NCI-H1105 (cell line): ENCODE measurements around the gene CAGE1.

Experiments
- DNase-seq: peaks from one replicate; lab custom pipeline; 2025; lab: John Stamatoyannopoulos, UW

The CAGE1 gene

DNA sequence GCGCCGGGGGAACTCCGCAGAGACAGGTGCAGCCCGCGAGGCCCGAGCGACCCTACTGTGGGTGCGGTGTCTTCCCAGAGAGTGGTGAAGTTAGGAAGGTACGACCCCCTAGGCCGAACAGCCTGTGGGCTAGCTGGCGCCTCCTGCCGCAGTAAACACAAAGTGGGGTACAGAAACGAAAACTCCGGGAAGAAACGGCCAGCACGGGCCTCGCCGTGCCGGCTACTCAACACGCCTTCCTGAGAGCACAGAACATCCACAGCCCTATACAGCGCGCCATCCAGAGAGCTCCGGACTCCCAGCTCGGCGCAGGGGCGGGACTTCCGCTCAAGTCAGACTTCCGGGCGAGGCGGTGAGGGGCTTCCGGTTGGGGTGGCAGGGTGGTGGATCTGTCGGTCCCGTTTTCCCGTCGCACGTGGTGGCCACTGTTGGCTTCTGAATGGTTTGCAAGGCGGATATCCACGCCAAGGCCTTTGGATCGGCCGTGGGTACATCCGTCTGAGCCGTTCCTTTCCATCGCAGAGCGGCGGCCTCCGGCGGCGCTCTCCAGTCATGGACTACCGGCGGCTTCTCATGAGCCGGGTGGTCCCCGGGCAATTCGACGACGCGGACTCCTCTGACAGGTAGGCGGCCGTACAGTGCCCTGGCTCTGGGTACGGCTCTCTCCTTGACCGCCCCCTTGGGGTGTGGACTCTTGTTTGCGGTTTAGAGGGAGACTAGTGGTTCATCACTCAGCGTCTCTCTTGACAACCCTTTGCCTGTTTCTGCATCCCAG lies at the start of gene CAGE1, which contains the start of gene RIOK1:
CAGE1 (minus strand) TSS at position 292 of the 775 bp plus-strand sequence. CDS start 2,569 bp downstream, outside the sequence.
RIOK1 (plus strand) TSS at position 358 of the 775 bp plus-strand sequence; CDS start at position 553, 195 bp downstream.
- DNase-seq, result peak; percentile 92

DNA sequence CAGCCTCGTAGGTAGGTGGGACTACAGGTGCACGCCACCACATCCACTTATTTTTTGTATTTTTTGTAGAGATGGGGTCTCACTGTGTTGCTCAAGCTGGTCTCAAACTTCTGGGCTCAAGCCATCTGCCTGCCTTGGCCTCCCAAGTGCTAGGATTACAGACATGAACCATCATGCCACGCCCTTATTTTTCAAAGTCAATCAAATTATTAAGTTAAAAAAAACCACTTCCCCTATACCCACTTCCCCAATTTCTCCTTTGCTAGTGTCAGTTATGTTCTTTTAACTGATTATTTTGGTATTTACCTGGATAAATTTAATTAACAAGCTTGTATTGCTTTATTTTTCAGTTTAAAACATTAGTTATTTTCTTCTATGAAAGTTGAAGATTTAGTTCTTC lies 49.7 kb upstream of the CAGE1 start:
- no peak for DNase-seq

DNA sequence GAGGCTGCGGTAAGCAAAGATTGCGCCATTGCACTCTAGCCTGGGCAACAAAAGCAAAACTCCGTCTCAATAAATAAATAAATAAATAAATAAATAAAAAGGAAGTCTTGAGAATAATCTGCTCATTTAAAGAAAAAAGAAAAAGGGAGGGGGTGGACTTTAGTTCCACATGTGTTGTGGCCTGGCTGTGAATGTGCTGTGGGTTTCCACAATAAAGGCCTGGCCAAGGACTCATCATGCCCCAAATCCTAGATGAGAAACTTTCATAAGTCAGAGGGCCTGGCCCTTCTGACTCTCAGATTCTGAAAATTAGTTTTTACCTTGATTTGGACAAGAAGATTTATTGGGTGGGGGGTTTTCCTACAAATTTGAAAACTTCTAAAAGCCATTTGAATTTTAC lies 48.5 kb upstream of the CAGE1 start:
- DNase-seq, result no peak

DNA sequence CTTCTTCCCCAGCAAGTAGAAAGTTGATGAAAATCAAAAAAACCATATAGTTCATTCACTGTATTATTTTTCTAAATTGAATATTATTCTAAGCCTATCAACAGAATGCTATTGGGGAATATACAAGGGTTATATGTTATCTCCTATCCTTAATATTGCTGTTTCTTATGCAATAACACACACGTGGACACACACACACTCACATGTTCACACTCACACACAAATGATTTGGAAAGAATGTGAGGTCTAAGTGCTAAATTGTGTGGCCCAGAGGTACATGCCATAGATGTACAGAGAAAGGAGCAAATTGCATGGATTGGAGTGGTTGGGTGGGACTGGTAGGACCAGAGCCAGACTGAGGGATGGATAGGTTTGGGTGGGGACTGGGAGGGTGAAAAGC lies 45.1 kb upstream of the CAGE1 start:
- DNase-seq, result no peak

DNA sequence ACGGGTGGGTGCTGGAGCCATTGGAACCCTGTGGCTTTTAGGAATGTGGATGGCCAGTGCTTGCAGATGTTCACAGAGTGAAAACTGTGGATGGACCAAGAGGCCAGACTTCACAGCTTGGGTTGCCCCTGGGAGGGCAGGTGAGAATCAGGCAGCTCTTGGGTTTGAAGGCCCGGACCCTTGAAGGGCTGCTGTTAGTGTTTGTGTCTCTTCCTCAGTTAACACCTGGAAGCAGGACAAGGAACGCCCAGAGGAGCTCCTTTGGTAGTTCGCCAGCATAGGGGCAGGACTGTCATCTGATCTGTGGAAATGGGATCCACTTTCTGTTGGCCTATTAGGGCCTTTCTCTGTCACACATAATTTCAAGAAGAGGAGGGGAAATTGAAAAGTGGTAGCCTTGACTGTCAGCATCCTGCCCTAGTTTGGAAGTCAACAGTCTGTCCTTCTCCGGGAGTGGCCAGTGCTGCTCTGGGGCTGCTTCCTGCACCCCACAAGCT lies 43.6 kb upstream of the CAGE1 start:
- DNase-seq, result no peak

DNA sequence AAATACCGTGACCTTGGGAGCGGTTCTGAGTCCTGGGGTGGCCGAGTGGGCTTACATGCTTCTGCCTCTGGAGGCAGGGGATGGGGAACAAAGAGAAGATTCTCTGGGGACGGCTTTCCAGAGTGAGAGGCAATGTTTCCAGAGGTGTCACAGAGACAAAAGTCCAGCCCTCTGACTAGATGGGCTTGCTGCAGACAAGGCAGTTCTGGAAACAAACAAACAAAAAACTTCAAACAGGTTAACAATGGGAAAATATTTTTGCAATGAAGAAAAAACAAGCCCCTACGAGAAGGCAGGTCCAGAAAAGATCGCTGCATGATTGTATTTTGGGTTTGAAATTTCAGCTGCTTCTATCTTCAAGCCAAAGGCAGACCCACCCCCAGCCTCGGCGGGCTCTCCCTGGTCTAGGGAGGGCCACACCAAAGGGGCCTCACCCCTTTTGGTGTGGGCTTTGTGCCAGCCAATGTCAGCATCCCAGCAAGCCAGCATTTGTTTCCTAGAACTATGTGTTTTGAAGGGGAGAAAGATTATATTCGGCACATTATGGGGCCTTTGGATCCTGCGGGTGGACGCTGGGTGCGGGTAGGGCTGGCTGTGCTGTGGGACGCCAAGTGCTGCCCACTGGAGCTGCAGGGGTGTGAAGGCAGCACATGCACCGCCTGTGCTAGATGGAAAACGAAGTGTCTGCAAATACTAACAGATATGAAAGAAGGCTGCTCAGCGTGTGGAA lies 43.0 kb upstream of the CAGE1 start:
- no peak for DNase-seq

DNA sequence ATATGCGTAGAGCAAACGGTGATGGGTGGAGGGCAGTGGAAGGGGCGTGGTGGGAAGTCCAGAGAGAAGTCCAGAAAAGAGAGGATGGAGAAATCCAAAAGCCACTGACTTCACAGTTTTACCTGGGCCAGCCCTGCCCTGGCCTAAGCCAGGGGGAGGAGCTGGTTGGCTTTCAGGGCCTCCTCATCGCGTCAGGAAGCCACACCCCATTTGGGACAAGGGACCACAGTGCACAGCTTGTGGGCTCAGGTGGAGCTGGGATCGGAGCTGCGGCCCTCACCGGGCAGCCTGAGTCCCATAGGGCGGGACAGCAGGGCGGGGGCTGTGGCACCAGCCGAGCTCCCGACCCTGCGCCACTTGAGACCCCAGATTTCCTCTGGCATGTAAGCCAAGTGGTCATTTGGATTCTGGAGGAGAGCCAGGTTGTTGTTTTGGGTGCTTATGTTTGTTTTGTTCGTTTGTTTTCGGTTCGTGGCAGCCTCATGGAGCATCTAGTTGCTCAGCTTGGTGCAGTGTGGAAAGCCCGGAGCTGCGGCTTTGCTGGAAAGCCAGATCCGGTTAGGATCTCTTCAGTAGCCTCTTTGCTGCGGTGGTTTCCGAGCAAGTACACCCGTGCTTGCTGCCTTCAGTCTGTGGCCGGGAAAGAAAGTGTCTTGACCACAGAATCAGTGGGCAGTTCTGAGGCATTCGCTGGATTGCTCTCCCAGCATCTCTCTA lies 42.3 kb upstream of the CAGE1 start:
- no peak for DNase-seq

DNA sequence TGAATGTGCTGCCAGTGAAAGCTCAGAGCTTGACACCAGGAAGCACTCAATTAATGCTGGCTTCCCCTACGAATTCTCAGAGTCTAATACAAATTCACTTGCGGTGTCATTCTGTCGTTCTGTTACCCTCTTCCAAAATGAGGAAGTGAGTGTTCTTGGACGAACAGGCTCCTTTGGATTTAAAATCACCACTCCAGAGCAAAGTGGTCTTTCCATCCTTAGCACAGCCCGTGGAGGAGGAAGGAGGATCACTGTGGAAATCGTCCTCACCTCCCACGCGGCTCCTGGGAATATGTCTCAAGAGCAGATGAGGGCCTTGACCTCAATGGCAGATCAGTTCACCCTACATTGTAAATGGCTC lies 41.8 kb upstream of the CAGE1 start:
- no peak for DNase-seq

DNA sequence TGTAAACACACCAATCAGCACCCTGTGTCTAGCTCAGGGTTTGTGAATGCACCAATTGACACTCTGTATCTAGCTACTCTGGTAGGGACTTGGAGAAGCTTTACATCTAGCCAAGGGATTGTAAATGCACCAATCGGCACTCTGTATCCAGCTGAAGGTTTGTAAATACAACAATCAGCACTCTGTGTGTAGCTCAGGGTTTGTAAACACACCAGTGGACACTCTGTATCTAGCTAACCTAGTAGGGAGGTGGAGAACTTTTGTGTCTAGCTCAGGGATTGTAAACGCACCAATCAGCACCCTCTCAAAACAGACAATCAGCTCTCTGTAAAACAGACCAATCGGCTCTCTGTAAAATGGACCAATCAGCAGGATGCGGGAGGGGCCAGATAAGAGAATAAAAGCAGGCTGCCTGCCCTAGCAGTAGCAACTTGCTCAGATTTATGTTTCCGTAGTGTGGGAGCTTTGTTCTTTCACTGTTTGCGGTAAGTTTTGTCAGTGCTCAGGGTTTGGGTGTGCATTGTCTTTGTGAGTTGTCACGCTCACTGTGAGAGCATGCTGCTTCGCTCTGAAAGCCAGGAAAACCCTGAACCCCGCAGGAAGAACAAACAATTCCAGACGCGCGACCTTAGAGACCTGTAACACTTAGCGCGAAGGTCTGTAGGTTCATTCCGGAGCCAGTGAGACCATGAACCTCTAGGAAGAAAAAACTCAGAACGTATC lies 37.1 kb upstream of the CAGE1 start:
- no peak for DNase-seq

DNA sequence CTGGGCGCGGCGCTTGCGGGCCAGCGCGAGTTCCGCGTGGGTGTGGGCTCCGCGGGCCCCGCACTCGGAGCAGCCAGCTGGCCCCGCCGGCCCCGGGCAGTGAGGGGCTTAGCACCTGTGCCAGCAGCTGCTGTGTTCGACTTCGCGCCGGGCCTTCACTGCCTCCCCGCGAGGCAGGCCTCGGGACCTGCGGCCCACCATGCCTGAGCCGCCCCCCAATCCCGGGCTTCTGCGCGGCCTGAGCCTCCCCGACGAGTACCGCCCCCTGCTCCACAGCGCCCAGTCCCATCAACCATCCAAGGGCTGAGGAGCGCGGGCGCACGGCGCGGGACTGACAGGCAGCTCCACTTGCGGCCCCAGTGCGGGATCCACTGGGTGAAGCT lies 36.3 kb upstream of the CAGE1 start:
- no peak for DNase-seq

DNA sequence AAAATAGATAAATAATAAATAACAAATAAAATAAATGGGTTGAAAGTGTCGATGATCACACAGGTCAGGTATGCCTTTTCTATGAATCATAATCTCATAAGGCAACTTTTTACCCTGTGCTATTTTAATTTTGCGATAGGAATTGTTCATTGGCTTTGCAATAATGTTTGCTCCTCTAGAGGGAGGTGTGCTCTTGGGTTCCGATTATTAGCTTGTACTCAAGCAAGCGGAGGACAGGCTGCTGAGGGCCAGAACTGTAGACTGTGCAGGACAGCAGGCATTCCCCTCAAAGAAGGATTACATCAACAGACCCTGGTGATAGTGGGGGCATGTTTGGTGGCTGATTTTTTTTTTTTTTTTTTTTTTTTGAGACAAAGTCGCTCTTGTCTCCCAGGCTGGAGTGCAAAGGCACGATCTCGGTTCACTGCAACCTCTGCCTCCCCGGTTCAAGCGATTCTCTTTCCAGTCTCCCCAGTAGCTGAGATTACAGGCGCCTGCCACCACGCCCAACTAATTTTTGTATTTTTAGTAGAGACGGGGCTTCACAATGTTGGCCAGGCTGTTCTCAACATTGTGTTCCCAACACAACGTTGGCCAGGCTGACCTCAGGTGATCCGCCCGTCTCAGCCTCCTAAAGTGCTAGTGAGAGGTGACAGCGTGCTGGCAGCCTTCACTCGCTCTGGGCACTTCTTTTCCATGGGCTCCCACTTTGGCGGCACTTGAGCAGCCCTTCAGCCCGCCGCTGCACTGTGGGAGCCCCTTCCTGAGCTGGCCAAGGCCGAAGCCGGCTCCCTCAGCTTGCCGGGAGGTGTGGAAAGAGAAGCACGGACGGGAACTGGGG lies 35.6 kb upstream of the CAGE1 start:
- no peak for DNase-seq

DNA sequence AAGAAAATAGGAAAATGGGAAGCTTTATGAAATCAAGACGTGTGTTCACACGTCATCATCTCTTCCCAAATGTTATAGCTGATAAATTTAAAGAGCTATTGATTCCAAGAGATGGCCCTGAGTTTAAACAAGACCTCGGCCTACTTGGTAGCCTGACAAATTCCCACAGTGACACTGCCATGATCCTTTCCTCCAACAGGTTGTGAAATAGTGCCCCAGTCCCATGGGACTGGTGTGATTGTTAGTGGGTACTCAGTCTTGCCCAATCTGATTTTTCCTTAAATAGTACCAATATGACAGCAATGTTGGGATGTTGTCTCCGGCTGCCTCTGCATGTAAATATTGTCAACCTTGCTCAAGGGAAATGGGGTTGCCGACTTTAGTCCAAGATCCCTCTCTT lies 34.5 kb upstream of the CAGE1 start:
- DNase-seq, result no peak

DNA sequence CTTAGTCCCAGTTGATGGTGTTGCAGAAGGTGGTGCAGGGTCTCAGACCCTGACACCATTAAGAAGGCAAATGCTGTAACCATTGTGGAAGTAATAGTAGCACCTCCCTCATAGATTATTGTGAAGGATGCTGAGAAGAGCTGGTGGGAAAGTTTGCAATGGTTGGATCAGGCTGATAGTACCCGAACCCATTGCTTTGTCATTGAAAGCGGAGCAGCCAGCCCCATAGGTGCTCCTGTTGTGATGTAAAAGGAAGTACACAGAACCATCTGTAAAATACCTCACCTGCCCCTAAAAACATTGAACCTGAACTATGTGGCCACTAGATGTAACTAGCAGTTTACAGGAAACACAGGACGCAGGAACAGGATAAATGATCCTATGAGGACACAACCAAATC lies 31.5 kb upstream of the CAGE1 start:
- DNase-seq, result no peak

DNA sequence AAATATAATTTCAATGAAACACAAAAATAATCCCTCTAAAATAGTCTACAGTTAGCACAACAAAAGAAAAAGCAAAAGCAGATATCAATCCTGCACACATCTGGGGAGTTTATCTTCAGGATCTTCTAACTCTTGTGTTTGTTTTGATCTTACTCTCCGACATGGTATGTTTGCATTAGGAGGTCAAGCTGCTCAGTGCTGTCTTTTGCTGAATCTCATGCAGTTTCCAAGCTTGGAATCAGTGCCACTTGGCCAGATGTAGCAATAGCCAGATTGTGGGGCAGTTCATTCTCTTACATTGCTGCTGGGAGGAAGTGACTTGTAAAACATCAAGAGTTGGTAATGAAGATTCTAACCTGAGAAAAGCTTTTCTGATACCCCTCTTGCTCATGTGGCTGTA lies 29.5 kb upstream of the CAGE1 start:
- DNase-seq, result no peak

DNA sequence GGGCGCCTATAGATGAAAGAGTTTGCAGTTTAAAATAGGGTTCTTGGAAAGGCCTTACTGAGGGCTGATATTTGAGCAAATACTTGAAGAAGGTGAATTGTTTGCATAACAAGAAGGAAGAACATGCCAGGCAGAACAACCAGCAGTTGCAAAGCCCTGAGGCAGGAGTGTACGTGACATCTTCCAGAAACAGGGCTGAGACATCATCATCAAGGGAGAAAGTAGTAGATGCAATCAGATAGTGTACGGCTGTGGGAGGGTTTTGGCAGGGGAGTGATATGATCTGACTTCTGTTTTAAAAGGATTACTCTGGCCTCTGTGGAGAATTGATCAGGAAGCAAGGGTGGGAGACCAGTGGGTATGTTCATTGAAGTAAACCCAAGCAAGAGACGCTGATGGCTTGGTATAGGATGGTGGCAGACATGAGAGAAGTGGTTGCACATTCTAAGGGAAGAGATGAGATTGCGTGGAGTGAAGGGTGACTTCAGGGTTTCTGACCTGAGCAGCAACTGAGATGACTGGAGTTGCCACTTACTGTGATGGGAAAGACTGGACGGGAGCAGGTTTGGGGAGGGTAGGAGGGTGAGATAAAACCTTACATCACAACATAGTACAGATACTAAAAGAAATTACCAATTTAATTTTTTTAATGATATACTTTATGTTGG lies 28.8 kb upstream of the CAGE1 start:
- DNase-seq, result no peak

DNA sequence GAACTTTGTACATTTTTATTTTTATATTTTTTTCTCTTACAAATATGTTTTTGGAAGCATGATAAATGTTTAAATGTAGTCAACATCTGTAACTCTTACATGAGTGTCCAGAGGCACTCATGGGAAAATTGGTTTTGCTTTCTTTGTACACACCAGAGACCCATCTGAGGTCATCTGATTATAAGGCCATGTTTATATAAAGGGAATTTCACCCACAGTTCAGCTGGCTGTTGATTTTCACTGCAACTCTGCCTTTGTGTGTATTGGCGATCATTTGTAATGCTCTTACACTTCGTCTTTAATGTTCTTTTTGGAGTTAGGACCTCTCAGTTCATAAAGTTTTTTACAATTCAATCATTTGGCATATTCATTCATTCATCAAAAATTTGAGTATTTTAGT lies 28.1 kb upstream of the CAGE1 start:
- no peak for DNase-seq

DNA sequence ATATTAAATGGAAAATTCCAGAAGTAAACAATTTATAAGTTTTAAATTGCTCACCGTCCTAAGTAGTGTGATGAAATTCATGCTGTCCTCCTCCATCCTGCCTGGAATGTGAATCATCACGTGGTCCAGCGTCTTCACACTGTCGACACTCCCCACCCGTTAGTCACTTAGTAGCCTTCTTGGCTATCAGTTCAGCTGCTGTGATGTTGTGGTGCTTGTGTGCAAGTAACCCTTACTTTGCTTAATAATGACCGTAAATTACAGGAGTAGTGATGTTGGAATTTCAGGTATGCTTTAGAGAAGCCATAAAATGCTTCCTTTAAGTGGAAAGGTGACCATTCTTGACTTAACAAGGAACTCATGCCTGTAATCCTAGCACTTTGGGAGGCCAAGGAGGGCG lies 25.3 kb upstream of the CAGE1 start:
- no peak for DNase-seq

DNA sequence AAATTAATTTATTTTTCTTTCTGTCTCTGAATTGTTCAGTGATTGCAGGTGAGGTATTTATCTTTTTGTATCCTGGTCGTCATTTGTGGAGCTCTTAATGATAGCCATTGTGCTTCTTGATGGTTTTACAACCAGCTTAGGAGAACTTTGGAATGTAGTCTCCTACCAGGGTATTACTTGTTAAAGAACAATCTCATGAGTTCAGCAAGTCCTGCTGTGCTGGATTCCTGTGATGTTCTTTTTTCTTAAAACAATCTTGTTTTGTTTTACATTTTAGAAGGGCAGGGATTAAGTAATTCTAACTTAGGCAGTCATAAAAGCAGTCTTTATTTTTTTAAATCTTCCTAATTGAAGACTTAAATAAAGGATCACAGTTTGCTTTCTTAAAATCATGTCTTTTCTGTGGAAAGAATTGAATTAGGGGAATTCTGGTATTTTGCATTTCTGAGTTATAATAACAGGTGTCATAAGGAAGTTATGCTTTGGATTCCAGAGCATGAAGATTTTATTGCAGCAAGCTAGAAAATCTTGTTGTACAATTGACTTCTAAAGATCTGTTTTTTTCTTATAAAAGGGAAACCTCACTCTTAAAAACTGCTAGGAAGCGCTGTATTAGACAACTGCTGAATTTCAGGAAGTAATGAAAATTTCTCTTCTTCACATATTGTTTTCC lies 23.7 kb upstream of the CAGE1 start:
- no peak for DNase-seq

DNA sequence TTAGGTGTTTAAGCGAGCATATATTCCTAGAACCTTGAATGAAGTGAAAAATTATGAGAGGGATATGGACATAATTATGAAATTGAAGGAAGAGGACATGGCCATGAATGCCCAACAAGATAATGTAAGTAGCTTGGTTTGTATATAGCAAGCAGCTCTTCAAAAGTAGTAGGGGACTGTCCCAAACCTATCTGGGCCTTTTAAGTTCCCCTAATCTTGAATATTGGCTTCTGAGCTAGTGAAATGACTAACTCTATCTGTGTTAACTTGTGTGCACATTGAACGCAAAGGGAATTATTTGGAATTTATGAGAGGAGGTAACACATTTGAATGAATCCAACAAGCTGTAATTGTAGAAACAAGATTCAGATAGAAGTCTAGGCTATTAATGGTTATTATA lies 21.8 kb upstream of the CAGE1 start:
- no peak for DNase-seq

DNA sequence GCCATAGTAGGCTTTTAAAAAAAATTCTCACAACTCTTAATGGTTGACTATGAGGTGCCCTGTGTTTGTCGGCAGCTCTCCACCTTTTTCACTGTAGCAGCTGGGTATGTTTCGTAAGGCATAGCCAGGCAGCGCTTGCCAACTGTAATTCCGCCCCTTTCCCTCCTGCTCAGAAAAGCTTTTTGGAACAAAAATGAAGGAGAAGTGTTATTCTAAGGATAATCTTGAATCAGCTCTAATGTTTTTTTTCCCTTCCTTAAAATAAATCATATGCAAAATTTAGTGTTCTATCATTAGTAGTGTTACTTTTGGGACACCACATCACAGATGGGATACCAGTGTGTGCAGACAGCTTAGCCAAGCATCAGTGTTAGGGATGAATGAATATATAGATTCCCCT lies 21.3 kb upstream of the CAGE1 start:
- no peak for DNase-seq
